D341Med (cell line): ENCODE data around the gene S1PR5.

Experiments
- DNase-seq: peaks from one replicate; pipeline ENCODE4 v3.0.0; 2012; ENCODE audit warnings: low spot score

The S1PR5 gene

GRCh38 chr19:10514211-10515145 is 2.8 kb downstream of the S1PR5 start:
- DNase-seq: no peak

- DNase-seq: no peak
Measured at GRCh38 chr19:10513223-10513622, 4.0 kb downstream of the S1PR5 start.

GRCh38 chr19:10510301-10510802 is 6.9 kb downstream of the S1PR5 start:
- DNase-seq: peak; percentile 87

GRCh38 chr19:10508707-10509106 is 8.5 kb downstream of the S1PR5 start:
- no peak for DNase-seq

- DNase-seq: no peak
Measured at GRCh38 chr19:10508036-10508435, 9.2 kb downstream of the S1PR5 start.

GRCh38 chr19:10505583-10506229 is 11.5 kb downstream of the S1PR5 start:
- DNase-seq: peak; percentile 48

- peak; percentile 78 for DNase-seq
Measured at GRCh38 chr19:10503002-10503789, 14.1 kb downstream of the S1PR5 start, which contains the start of gene KEAP1. KEAP1 (minus strand) TSS chr19:10503356; CDS start chr19:10500033, 3,323 bp downstream.

- DNase-seq: peak; percentile 97
Measured at GRCh38 chr19:10502524-10503001, 14.7 kb downstream of the S1PR5 start.

GRCh38 chr19:10501971-10502523 is 15.2 kb downstream of the S1PR5 start:
- peak; percentile 67 for DNase-seq

- no peak for DNase-seq
Measured at GRCh38 chr19:10500247-10500592, 17.0 kb downstream of the S1PR5 start.

GRCh38 chr19:10499550-10500246 is 17.5 kb downstream of the S1PR5 start:
- DNase-seq: no peak

GRCh38 chr19:10497371-10497770 is 19.9 kb downstream of the S1PR5 start:
- DNase-seq: no peak

GRCh38 chr19:10491472-10492047 is 25.7 kb downstream of the S1PR5 start:
- DNase-seq: no peak

- no peak for DNase-seq
Measured at GRCh38 chr19:10486551-10486950, 30.7 kb downstream of the S1PR5 start.

- peak; percentile 91 for DNase-seq
Measured at GRCh38 chr19:10478903-10479384, 38.3 kb downstream of the S1PR5 start.

- no peak for DNase-seq
Measured at GRCh38 chr19:10478476-10478875, 38.8 kb downstream of the S1PR5 start.

- DNase-seq: peak; percentile 14
Measured at GRCh38 chr19:10474962-10475451, 42.2 kb downstream of the S1PR5 start.

- DNase-seq: no peak
Measured at GRCh38 chr19:10473192-10473591, 44.1 kb downstream of the S1PR5 start.

GRCh38 chr19:10471909-10472308 is 45.3 kb downstream of the S1PR5 start:
- peak; percentile 62 for DNase-seq

- DNase-seq: no peak
Measured at GRCh38 chr19:10468133-10468532, 49.1 kb downstream of the S1PR5 start.
